Measurements from ENCODE around the gene DNAH17. TPM values are rescaled to one million over a fixed set of nuclear protein-coding genes. Genes with fewer than 3 reads are reported as not detected.

The DNAH17 gene
- total and polyA plus RNA-seq, 7 experiments from 2014 or later, result 0.05 to 1.5 (median 0.38) TPM

DNA sequence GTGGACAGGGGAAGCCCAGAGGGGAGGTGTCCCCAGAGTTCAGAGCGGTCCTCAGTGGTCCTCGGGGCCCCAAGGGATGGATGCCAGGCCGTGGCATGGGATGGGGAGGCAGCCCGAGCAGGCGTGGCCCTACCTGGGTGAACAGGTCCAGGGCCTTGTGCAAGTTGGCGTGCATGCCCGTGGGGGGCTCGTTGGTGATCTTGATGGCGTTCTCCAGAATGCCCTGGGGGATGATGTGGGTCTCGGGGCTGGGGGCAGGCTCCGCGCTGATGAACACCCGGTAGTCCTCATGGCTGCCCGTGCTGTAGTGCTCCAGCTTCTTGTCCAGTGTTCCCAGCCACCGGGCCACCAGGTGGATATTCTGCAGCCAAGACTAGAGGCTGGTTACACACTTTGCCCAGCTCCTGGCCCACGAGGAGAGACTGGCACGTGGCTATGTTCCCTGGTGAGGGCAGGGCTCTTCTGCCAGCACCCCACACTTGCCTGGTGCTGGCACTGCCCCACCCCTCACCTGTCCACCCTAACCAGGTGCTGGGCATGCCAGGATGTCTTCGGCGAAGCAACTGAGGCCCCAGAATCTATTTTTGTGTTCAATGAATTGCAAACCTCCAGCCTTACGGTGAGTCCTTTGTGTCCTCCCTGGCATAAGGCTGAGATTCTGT is 139.6 kb downstream of the DNAH17 start:
- Mint-ChIP-seq H3K27me3 (no peaks in the 10 kb centered on the region), H3K36me3 (peaks cover 0 to 2% (median 0%) of the 10 kb centered on the region in 5 donors), H3K27ac (peak overlapping the region in 6 of 9 donors; percentile 34 to 89 (median 68)), H3K4me3 (peak overlapping the region in 1 of 10 donors; percentile 39), H3K9me3 (peaks cover 0 to 2% (median 0%) of the 10 kb centered on the region in 11 donors), H3K4me1 (peaks cover 0 to 7% (median 4%) of the 10 kb centered on the region in 7 donors)
- DNase-seq, result no peak
- ChIA-PET POLR2A (no interaction called here), CTCF (no interaction called here)
- Histone ChIP-seq H3K9me3 (ENCODE audit: control insufficient read depth in 2 of 3, low read length in 3 of 3) (no peaks in the 10 kb centered on the region), H3K27me3 (ENCODE audit: control insufficient read depth in 2 of 2, insufficient read depth in 2 of 2, low read length in 2 of 2) (no peaks in the 10 kb centered on the region), H3K36me3 (ENCODE audit: control insufficient read depth in 2 of 3, insufficient read depth in 3 of 3, low read length in 3 of 3) (no peaks in the 10 kb centered on the region), H3K27ac (ENCODE audit: low read depth, low read length) (no peak overlapping the region), H3K4me1 (ENCODE audit: control insufficient read depth in 2 of 2, insufficient read depth in 2 of 2, low read length in 2 of 2) (no peaks in the 10 kb centered on the region), H3K4me3 (ENCODE audit: low read length) (no peak overlapping the region)
- intact Hi-C loops (cut with micrococcal nuclease), result no loop called here
- ATAC-seq, result no peak

GRCh38 chr17:78435330-78436005 is 141.7 kb downstream of the DNAH17 start:
- H3K27ac ChIP-seq (ENCODE audit: low read depth, low read length), result no peak overlapping the region
- H3K27me3 ChIP-seq (ENCODE audit: control insufficient read depth in 2 of 2, insufficient read depth in 2 of 2, low read length in 2 of 2), result no peaks in the 10 kb centered on the region
- H3K4me3 ChIP-seq (ENCODE audit: low read length), result no peak overlapping the region
- no peaks in the 10 kb centered on the region for H3K4me1 ChIP-seq (ENCODE audit: control insufficient read depth in 2 of 2, insufficient read depth in 2 of 2, low read length in 2 of 2)
- Mint-ChIP-seq H3K36me3 (peaks cover 0 to 2% (median 0%) of the 10 kb centered on the region in 5 donors), H3K27ac (peak overlapping the region in 3 of 9 donors; percentile 17 to 41 (median 31)), H3K4me3 (no peak overlapping the region), H3K9me3 (peaks cover 0 to 2% (median 0%) of the 10 kb centered on the region in 11 donors), H3K4me1 (peaks cover 0 to 7% (median 4%) of the 10 kb centered on the region in 7 donors), H3K27me3 (no peaks in the 10 kb centered on the region)
- no peaks in the 10 kb centered on the region for H3K36me3 ChIP-seq (ENCODE audit: control insufficient read depth in 2 of 3, insufficient read depth in 3 of 3, low read length in 3 of 3)
- ChIA-PET POLR2A (no interaction called here), CTCF (no interaction called here)
- H3K9me3 ChIP-seq (ENCODE audit: control insufficient read depth in 2 of 3, low read length in 3 of 3), result no peaks in the 10 kb centered on the region
- no peak for ATAC-seq
- intact Hi-C loops (cut with micrococcal nuclease), result no loop called here
- DNase-seq, result no peak

GRCh38 chr17:78434455-78435329 is 142.5 kb downstream of the DNAH17 start:
- H3K4me3 Mint-ChIP-seq, result no peak overlapping the region
- peaks cover 0 to 7% (median 4%) of the 10 kb centered on the region in 7 donors for H3K4me1 Mint-ChIP-seq
- peaks cover 0 to 2% (median 0%) of the 10 kb centered on the region in 3 experiments for H3K36me3 ChIP-seq (ENCODE audit: control insufficient read depth in 2 of 3, insufficient read depth in 3 of 3, low read length in 3 of 3)
- ATAC-seq (no peak), DNase-seq (no peak)
- ChIA-PET CTCF (interaction anchor here (0.5 kb wide), 1 partner anchor 1356 kb away, joined by 3 read pairs; no protein-coding TSS in a partner anchor), POLR2A (no interaction called here)
- H3K4me1 ChIP-seq (ENCODE audit: control insufficient read depth in 2 of 2, insufficient read depth in 2 of 2, low read length in 2 of 2), result no peaks in the 10 kb centered on the region
- intact Hi-C loops (cut with micrococcal nuclease), result no loop called here
- H3K27me3 Mint-ChIP-seq, result no peaks in the 10 kb centered on the region
- H3K9me3 ChIP-seq (ENCODE audit: control insufficient read depth in 2 of 3, low read length in 3 of 3), result no peaks in the 10 kb centered on the region
- H3K27ac ChIP-seq (ENCODE audit: low read depth, low read length), result no peak overlapping the region
- no peaks in the 10 kb centered on the region for H3K27me3 ChIP-seq (ENCODE audit: control insufficient read depth in 2 of 2, insufficient read depth in 2 of 2, low read length in 2 of 2)
- peak overlapping the region in 1 of 9 donors; percentile 25 for H3K27ac Mint-ChIP-seq
- H3K9me3 Mint-ChIP-seq, result peaks cover 0 to 2% (median 0%) of the 10 kb centered on the region in 11 donors
- no peak overlapping the region for H3K4me3 ChIP-seq (ENCODE audit: low read length)
- peaks cover 0 to 4% (median under 1%) of the 10 kb centered on the region in 5 donors for H3K36me3 Mint-ChIP-seq

DNA sequence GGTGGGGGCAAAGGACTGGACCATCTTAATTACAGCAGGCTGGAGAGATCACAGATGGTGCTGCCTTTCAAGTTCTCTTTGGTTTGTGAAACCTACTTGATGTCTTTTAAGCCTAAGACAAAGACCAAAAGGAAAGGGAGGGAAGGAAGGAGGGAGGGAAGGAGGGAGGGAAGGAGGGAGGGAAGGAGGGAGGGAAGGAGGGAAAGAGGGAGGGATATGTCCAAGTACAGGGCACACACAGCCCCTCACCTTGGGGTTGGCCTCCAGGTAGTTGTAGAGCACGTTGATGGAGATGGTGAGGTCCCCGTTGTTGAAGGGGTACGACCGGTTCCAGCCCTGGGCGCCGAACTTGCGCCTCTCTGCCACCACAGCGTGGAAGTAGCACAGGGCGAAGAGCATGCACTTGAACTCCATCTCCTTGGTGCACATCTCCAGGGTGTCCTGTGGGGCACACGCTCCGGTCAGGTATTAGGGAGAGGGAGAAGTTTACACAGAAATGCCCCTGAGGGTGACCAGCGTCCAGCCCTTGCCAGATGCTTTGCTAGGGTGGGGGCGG is 143.3 kb downstream of the DNAH17 start:
- Histone ChIP-seq H3K4me3 (ENCODE audit: low read length) (no peak overlapping the region), H3K36me3 (ENCODE audit: control insufficient read depth in 2 of 3, insufficient read depth in 3 of 3, low read length in 3 of 3) (peaks cover 0 to 10% (median 0%) of the 10 kb centered on the region in 3 experiments), H3K4me1 (ENCODE audit: control insufficient read depth in 2 of 2, insufficient read depth in 2 of 2, low read length in 2 of 2) (no peaks in the 10 kb centered on the region), H3K27ac (ENCODE audit: low read depth, low read length) (no peak overlapping the region), H3K9me3 (ENCODE audit: control insufficient read depth in 2 of 3, low read length in 3 of 3) (no peaks in the 10 kb centered on the region), H3K27me3 (ENCODE audit: control insufficient read depth in 2 of 2, insufficient read depth in 2 of 2, low read length in 2 of 2) (no peaks in the 10 kb centered on the region)
- ATAC-seq (no peak), DNase-seq (no peak)
- intact Hi-C loops (cut with micrococcal nuclease), result no loop called here
- Mint-ChIP-seq H3K4me1 (peaks cover 0 to 7% (median 2%) of the 10 kb centered on the region in 7 donors), H3K4me3 (no peak overlapping the region), H3K27ac (no peak overlapping the region), H3K27me3 (no peaks in the 10 kb centered on the region), H3K36me3 (peaks cover 0 to 6% (median 4%) of the 10 kb centered on the region in 5 donors), H3K9me3 (peaks cover 0 to 2% (median 0%) of the 10 kb centered on the region in 11 donors)
- CTCF ChIA-PET, result no interaction called here
- POLR2A ChIA-PET, result no interaction called here

DNA sequence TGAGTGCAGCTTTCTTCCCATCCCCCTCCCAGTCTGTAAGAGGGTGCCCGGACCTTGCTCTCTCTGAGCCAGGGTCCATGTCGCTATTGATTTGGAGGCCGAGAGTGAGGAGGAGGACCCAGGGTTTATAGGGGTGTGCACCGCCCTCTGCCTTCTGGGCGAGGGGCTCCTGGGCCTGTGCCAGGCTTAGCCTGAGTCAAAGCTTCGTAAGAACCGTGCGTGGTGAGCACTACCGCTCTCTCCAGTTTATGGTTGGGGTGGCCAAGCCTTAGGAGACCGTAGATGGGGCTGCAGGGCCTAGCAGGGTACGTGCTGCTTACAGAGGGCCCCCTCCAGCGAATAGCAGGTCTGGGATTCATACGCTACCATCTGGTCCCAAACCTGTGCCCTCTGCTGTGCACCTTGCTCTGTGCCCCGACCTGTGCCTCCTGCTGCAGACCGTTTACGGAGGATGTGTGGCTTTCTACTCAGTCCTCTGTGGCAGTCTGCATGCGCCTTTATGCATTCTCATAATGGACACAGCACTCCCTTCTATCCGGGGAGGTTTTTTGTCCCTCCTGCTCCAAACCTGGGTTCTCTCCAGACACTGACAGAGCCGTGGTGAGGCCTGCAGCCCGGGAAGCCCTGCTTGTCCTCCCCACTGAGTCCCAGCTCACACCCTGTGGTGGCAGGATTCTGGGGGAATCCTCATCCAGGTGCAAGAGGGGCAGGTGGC is 144.0 kb downstream of the DNAH17 start:
- H3K4me3 ChIP-seq (ENCODE audit: low read length), result no peak overlapping the region
- peaks cover 0 to 7% (median 2%) of the 10 kb centered on the region in 7 donors for H3K4me1 Mint-ChIP-seq
- peaks cover 0 to 2% (median 0%) of the 10 kb centered on the region in 11 donors for H3K9me3 Mint-ChIP-seq
- ATAC-seq (peak; percentile 28), DNase-seq (no peak)
- H3K27ac Mint-ChIP-seq, result peak overlapping the region in 2 of 9 donors; percentile 52 to 65
- no peaks in the 10 kb centered on the region for H3K27me3 Mint-ChIP-seq
- no peak overlapping the region for H3K4me3 Mint-ChIP-seq
- intact Hi-C loops (cut with micrococcal nuclease), result no loop called here
- no peaks in the 10 kb centered on the region for H3K27me3 ChIP-seq (ENCODE audit: control insufficient read depth in 2 of 2, insufficient read depth in 2 of 2, low read length in 2 of 2)
- H3K36me3 ChIP-seq (ENCODE audit: control insufficient read depth in 2 of 3, insufficient read depth in 3 of 3, low read length in 3 of 3), result peaks cover 0 to 16% (median 0%) of the 10 kb centered on the region in 3 experiments
- CTCF ChIA-PET, result no interaction called here
- H3K4me1 ChIP-seq (ENCODE audit: control insufficient read depth in 2 of 2, insufficient read depth in 2 of 2, low read length in 2 of 2), result no peaks in the 10 kb centered on the region
- no peaks in the 10 kb centered on the region for H3K9me3 ChIP-seq (ENCODE audit: control insufficient read depth in 2 of 3, low read length in 3 of 3)
- POLR2A ChIA-PET, result no interaction called here
- peaks cover 0 to 6% (median 4%) of the 10 kb centered on the region in 5 donors for H3K36me3 Mint-ChIP-seq
- H3K27ac ChIP-seq (ENCODE audit: low read depth, low read length), result no peak overlapping the region
